OCI-LY7 (cell line): ENCODE measurements around the gene PIP4K2A. TPM values are rescaled to one million over a fixed set of nuclear protein-coding genes. Genes with fewer than 3 reads are reported as not detected.

Source experiments
- BruUV-seq: library from RNA; stranded (reverse); fragments of 400-500 nt; replicated peaks from 2 replicates; lab custom pipeline; 2021; lab: Mats Ljungman, UMichigan
- CTCF ChIA-PET: fragments of 300-600 bp; sonication (Branson Sonifier 250); formaldehyde crosslinking; loops from one replicate; lab custom pipeline; 2022; ENCODE audit warnings: antibody characterized with exemption; ENCODE audit not compliant: unreplicated experiment; lab: Charles Lee
- POLR2A ChIA-PET: fragments of 300-600 bp; sonication (Branson Sonifier 250); formaldehyde crosslinking; loops from one replicate; lab custom pipeline; 2022; ENCODE audit warnings: antibody characterized with exemption; lab: Charles Lee
- DNase-seq: peaks from one replicate; pipeline ENCODE4 v3.0.0-alpha.2; 2015; ENCODE audit warnings: low spot score
- H2AFZ ChIP-seq: fragments of 200-600 bp; sonication (generic), shearing (Covaris generic); 2 replicates; pipeline ENCODE4 v1.6.1; 2014; ENCODE audit warnings: mild to moderate bottlenecking, antibody characterized with exemption, low read length, moderate library complexity
- H3K27ac ChIP-seq: fragments of 200-600 bp; sonication (generic); 2 replicates; pipeline ENCODE4 v1.5.1; 2014; ENCODE audit warnings: mixed run types, low read depth, mild to moderate bottlenecking, moderate library complexity, low read length, inconsistent platforms; ENCODE audit not compliant: poor library complexity, severe bottlenecking
- H3K36me3 ChIP-seq: fragments of 200-600 bp; sonication (generic); 2 replicates; pipeline ENCODE4 v1.6.1; 2014; ENCODE audit warnings: mild to moderate bottlenecking, antibody characterized with exemption, low read length, moderate library complexity, mixed read lengths; ENCODE audit not compliant: insufficient read depth
- H3K4me1 ChIP-seq: fragments of 200-600 bp; sonication (generic); 2 replicates; pipeline ENCODE4 v1.5.1; 2014; ENCODE audit warnings: mild to moderate bottlenecking, low read length; ENCODE audit not compliant: insufficient read depth, poor library complexity, severe bottlenecking
- H3K4me2 ChIP-seq: fragments of 200-600 bp; sonication (generic); 2 replicates; pipeline ENCODE4 v1.6.1; 2014; ENCODE audit warnings: mild to moderate bottlenecking, low read length
- H3K4me3 ChIP-seq: fragments of 200-600 bp; sonication (generic); 2 replicates; pipeline ENCODE4 v1.5.1; 2014; ENCODE audit warnings: mild to moderate bottlenecking, low read depth, low read length; ENCODE audit not compliant: poor library complexity, severe bottlenecking
- H3K79me2 ChIP-seq: fragments of 200-600 bp; sonication (generic); 2 replicates; pipeline ENCODE4 v1.6.1; 2016; ENCODE audit warnings: low read depth, mild to moderate bottlenecking, low read length, moderate library complexity, mixed read lengths; ENCODE audit not compliant: insufficient read depth
- H3K9me2 ChIP-seq: fragments of 200-600 bp; sonication (generic); 2 replicates; pipeline ENCODE4 v1.6.1; 2016; ENCODE audit warnings: mild to moderate bottlenecking, low read length, mixed read lengths; ENCODE audit not compliant: insufficient read depth
- H3K9me3 ChIP-seq: fragments of 200-600 bp; sonication (generic); 2 replicates; pipeline ENCODE4 v1.6.1; 2014; ENCODE audit warnings: mild to moderate bottlenecking, mixed run types, low read length, mixed read lengths
- H4K20me1 ChIP-seq: fragments of 200-600 bp; sonication (generic); 2 replicates; pipeline ENCODE4 v1.6.1; 2014; ENCODE audit warnings: mild to moderate bottlenecking, antibody characterized with exemption, low read length, moderate library complexity, mixed read lengths; ENCODE audit not compliant: insufficient read depth
- EZH2phosphoT487 ChIP-seq: fragments of 200-600 bp; sonication (generic); IDR thresholded peaks from 2 replicates; pipeline ENCODE4 v1.6.1; 2018; ENCODE audit warnings: low read depth, borderline replicate concordance, mild to moderate bottlenecking, mixed run types, antibody characterized with exemption, low read length, moderate library complexity, mixed read lengths
- intact Hi-C: fragments of 100-400 bp; cut with micrococcal nuclease; formaldehyde crosslinking; loops from one replicate; pipeline ENCODE4 v1.10.0; 2022; ENCODE audit not compliant: unreplicated experiment
- total RNA-seq, 2 experiments: library from RNA; depleted of rRNA in 1 of 2; stranded (reverse); fragments of >200 nt in 1 of 2; shearing (Covaris generic) in 1 of 2; gene quantifications; 2 replicates each; pipeline ENCODE4 v1.2.3, GENCODE V29; 2014 to 2022
- TF ChIP-seq, protein P1 (sequence below): fragments of 200-600 bp; sonication (generic); conservative IDR thresholded peaks from 2 replicates; pipeline ENCODE4 v1.5.1; 2014; ENCODE audit warnings: mild to moderate bottlenecking, antibody characterized with exemption, low read length, moderate library complexity, mixed read lengths

PIP4K2A gene
- total RNA-seq, 2 experiments from 2014 or later, result 32.5 to 42.6 TPM

DNA sequence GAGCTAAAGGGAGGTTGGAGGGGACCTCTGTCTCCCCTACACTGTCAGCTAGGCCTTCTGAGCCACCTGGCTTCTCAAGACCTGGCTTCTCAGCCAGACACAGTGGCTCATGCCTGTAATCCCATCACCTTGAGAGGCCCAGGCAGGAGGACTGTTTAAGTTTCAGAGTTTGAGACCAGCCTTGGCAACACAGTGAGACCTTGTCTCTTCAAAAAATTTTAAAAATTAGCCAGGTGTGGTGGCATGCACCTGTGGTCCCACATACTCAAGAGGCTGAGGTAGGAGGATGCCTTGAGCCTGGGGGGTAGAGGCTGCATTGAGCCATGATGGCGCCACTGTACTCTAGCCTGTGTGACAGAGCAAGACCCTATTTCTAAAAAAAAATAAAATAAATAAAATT lies 33.1 kb downstream of the PIP4K2A start:
- Histone ChIP-seq H3K27ac (no peak overlapping the region), H3K4me2 (no peak overlapping the region), H3K9me3 (no peaks in the 10 kb centered on the region), H2AFZ (no peak overlapping the region), H3K9me2 (no peaks in the 10 kb centered on the region), H3K36me3 (no peaks in the 10 kb centered on the region), H4K20me1 (peaks cover 5% of the 10 kb centered on the region; the same call in 1 of the 2 replicates), H3K79me2 (peaks cover 7% of the 10 kb centered on the region; the same call in 1 of the 2 replicates), H3K4me3 (no peak overlapping the region), H3K4me1 (peaks cover 21% of the 10 kb centered on the region)
- CTCF ChIA-PET, result no interaction called here
- no peak for DNase-seq
- intact Hi-C loops, result loop anchor here (5.0 kb wide), 1 partner anchor 64 kb away; no protein-coding TSS in a partner anchor
- BruUV-seq, result no TSS peak
- TF ChIP-seq, protein P1, sequence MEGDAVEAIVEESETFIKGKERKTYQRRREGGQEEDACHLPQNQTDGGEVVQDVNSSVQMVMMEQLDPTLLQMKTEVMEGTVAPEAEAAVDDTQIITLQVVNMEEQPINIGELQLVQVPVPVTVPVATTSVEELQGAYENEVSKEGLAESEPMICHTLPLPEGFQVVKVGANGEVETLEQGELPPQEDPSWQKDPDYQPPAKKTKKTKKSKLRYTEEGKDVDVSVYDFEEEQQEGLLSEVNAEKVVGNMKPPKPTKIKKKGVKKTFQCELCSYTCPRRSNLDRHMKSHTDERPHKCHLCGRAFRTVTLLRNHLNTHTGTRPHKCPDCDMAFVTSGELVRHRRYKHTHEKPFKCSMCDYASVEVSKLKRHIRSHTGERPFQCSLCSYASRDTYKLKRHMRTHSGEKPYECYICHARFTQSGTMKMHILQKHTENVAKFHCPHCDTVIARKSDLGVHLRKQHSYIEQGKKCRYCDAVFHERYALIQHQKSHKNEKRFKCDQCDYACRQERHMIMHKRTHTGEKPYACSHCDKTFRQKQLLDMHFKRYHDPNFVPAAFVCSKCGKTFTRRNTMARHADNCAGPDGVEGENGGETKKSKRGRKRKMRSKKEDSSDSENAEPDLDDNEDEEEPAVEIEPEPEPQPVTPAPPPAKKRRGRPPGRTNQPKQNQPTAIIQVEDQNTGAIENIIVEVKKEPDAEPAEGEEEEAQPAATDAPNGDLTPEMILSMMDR, result no peak
- no peak for TF ChIP-seq EZH2phosphoT487
- POLR2A ChIA-PET, result interaction anchor here (1.5 kb wide), 1 partner anchor 31 kb away, joined by 4 read pairs; no protein-coding TSS in a partner anchor

DNA sequence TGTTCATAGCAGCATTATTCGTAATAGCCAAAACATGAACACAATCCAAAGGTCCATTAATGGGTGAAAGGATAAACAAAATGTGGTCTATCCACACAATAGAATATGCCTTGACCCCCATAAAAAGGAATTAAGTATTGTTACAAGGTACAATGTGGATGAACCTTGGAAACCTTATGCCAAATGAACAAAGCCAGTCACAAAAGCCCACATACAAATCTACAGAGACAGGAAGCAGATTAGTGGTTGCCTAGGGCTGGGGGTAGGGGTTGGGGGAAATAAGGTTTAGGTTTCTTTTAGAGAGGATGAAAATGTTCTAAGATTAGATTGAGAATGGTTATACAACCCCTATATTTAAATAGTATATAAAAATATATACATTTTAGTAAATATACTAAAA lies 34.8 kb downstream of the PIP4K2A start:
- no peak overlapping the region for H2AFZ ChIP-seq
- CTCF ChIA-PET, result no interaction called here
- H3K4me2 ChIP-seq, result no peak overlapping the region
- TF ChIP-seq, protein P1, result no peak
- no peak for TF ChIP-seq EZH2phosphoT487
- BruUV-seq, result no TSS peak
- no peak for DNase-seq
- H3K4me1 ChIP-seq, result peaks cover 19% of the 10 kb centered on the region
- no peaks in the 10 kb centered on the region for H3K9me2 ChIP-seq
- H4K20me1 ChIP-seq, result peaks cover 5% of the 10 kb centered on the region; the same call in 1 of the 2 replicates
- intact Hi-C loops, result loop anchor here (5.0 kb wide), 1 partner anchor 62 kb away; no protein-coding TSS in a partner anchor
- H3K9me3 ChIP-seq, result no peaks in the 10 kb centered on the region
- POLR2A ChIA-PET, result interaction anchor here (1.6 kb wide), 1 partner anchor 16 kb away, joined by 4 read pairs; no protein-coding TSS in a partner anchor
- H3K79me2 ChIP-seq, result peaks cover 4% of the 10 kb centered on the region; the same call in 1 of the 2 replicates
- no peaks in the 10 kb centered on the region for H3K36me3 ChIP-seq
- no peak overlapping the region for H3K4me3 ChIP-seq
- H3K27ac ChIP-seq, result no peak overlapping the region

DNA sequence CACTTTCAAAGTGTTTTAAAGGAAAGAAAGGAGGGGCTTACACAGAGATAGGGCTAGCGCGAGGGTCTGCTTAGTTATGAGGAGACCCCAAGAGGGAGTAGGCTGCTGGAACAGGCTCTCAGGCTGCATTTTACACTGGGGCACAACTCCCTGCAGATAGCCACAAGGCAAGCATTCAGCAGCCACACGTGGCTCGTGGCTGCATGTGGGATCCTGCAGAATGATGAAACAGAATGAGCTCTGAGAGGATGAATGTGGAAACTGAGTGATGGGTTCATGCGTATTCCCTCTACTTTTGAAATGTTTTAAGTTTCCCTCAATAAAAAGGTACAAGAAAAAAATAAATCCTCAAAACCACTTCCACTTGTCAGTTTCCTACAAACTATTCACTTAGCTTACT lies 37.0 kb downstream of the PIP4K2A start:
- CTCF ChIA-PET, result no interaction called here
- Histone ChIP-seq H3K9me2 (no peaks in the 10 kb centered on the region), H4K20me1 (peaks cover 15% of the 10 kb centered on the region), H3K79me2 (peaks cover 4% of the 10 kb centered on the region; the same call in 1 of the 2 replicates), H3K27ac (no peak overlapping the region), H2AFZ (no peak overlapping the region), H3K36me3 (no peaks in the 10 kb centered on the region), H3K4me3 (no peak overlapping the region), H3K4me2 (no peak overlapping the region), H3K4me1 (no peaks in the 10 kb centered on the region), H3K9me3 (no peaks in the 10 kb centered on the region)
- DNase-seq, result no peak
- intact Hi-C loops, result no loop called here
- POLR2A ChIA-PET, result interaction anchor here (0.6 to 1.0 kb wide), 2 partner anchors 29 to 327 kb away, joined by 3 to 4 read pairs; no protein-coding TSS in a partner anchor
- TF ChIP-seq EZH2phosphoT487, result no peak
- TF ChIP-seq, protein P1, result no peak
- BruUV-seq, result no TSS peak
